ENCODE results near the gene CERS1.

DNA sequence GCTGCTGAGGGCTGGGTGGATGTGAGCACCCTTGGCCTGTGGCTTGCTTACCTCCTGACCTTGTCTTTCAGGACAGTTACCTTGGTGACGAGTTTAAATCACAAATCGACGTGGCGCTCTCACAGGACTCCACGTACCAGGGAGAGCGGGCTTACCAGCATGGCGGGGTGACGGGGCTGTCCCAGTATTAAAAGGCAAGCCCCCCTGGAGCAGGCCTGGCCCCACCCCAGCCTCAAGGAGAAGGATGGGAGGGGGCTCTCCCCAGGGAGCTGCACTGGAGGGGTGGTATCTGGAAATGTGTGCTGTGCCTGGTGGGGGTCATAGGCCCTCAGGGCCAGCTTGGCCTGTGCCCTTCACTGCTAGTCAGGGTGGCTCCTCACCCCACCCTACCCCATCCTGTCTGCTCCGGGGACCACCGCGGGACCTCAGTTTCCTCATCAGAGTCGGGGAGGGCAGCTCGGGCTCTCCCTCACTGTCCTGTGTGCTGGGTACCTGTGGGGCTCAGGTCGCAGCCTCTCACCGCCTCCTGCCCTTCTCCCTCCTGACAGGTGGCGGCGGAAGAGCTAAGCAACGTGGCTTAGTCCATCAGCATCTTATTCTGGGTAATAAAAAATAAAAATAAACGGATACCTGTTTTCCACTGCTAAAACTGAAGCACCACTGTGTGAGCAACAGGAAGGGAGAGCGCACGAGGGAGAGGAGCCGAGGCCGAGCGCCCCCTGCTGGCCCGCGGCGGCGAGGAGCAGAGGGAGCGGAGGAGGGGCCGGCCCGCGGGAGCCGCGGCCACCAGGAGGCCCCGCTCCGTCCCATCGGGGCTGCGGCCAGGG is 29.8 kb downstream of the CERS1 start:
- TF ChIP-seq, protein P1, sequence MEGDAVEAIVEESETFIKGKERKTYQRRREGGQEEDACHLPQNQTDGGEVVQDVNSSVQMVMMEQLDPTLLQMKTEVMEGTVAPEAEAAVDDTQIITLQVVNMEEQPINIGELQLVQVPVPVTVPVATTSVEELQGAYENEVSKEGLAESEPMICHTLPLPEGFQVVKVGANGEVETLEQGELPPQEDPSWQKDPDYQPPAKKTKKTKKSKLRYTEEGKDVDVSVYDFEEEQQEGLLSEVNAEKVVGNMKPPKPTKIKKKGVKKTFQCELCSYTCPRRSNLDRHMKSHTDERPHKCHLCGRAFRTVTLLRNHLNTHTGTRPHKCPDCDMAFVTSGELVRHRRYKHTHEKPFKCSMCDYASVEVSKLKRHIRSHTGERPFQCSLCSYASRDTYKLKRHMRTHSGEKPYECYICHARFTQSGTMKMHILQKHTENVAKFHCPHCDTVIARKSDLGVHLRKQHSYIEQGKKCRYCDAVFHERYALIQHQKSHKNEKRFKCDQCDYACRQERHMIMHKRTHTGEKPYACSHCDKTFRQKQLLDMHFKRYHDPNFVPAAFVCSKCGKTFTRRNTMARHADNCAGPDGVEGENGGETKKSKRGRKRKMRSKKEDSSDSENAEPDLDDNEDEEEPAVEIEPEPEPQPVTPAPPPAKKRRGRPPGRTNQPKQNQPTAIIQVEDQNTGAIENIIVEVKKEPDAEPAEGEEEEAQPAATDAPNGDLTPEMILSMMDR (IDR thresholded peaks at IDR 0.05; ENCODE audit: low read depth, low read length, missing input control), result peak; percentile 76
- TF ChIP-seq RAD21 (IDR thresholded peaks at IDR 0.05) (peak; percentile 53 to 65), EGR1 (IDR thresholded peaks at IDR 0.05; ENCODE audit: low read depth in 2 of 2) (no peak), YY1 (IDR thresholded peaks at IDR 0.05) (no peak), GABPA (IDR thresholded peaks at IDR 0.05 in 1 of 2, conservative IDR thresholded peaks at IDR 0.05 in 1 of 2) (no peak), JUND (IDR thresholded peaks at IDR 0.05) (no peak)
